GM12873 (cell line): ENCODE data around the gene TRAPPC8.
A peak's percentile ranks its signal among the peaks of the same experiment; 100 is the strongest.

ENCODE experiments used
- CTCF ChIP-seq: IDR thresholded peaks from 2 replicates; pipeline ENCODE4 v1.5.1; 2012; ENCODE audit warnings: low read depth, mild to moderate bottlenecking, moderate library complexity, low read length, control low read depth; ENCODE audit not compliant: insufficient read depth; ENCODE audit errors: missing control alignments

TRAPPC8 gene

GRCh38 chr18:31978616-31979015 lies 35.7 kb upstream of the TRAPPC8 start:
- no peak for TF ChIP-seq CTCF

GRCh38 chr18:31977270-31977872 lies 34.4 kb upstream of the TRAPPC8 start:
- TF ChIP-seq CTCF: peak; percentile 62

GRCh38 chr18:31976242-31976641 lies 33.3 kb upstream of the TRAPPC8 start:
- no peak for TF ChIP-seq CTCF

- no peak for TF ChIP-seq CTCF
These were observed 31.1 kb upstream of the TRAPPC8 start for GRCh38 chr18:31973929-31974546.

GRCh38 chr18:31970617-31971016 lies 27.7 kb upstream of the TRAPPC8 start:
- no peak for TF ChIP-seq CTCF

GRCh38 chr18:31965316-31965970 lies 22.5 kb upstream of the TRAPPC8 start:
- TF ChIP-seq CTCF: no peak

GRCh38 chr18:31957728-31958127 lies 14.8 kb upstream of the TRAPPC8 start:
- TF ChIP-seq CTCF: no peak
